Keratinocyte (primary cell): ENCODE results near the gene CCBE1. TPM values are rescaled to one million over a fixed set of nuclear protein-coding genes. Genes with fewer than 3 reads are reported as not detected.

Source experiments
- DNase-seq: peaks from one replicate; pipeline ENCODE4 v3.0.0-alpha.2; 2011; ENCODE audit warnings: low read depth, missing footprints, low spot score
- FAIRE-seq: peaks from 2 replicates; lab custom pipeline; 2011; peaks lifted over from hg19 to GRCh38; lab: Jason Lieb, UNC
- H2AFZ ChIP-seq: 2 replicates; pipeline ENCODE4 v1.6.0; 2012; ENCODE audit warnings: low read length, control low read depth, inconsistent platforms; ENCODE audit not compliant: control insufficient read depth
- H3K27ac ChIP-seq: 2 replicates; pipeline ENCODE4 v1.5.1; 2011; ENCODE audit warnings: low read length; ENCODE audit not compliant: control insufficient read depth, insufficient read depth
- H3K27me3 ChIP-seq: 3 replicates; pipeline ENCODE4 v1.6.0; 2011; ENCODE audit warnings: low read length; ENCODE audit not compliant: control insufficient read depth, insufficient read depth; ENCODE audit errors: extremely low read depth
- H3K36me3 ChIP-seq, 2 experiments: 2 replicates in 1 of 2; 3 replicates in 1 of 2; pipeline ENCODE4 v1.5.1; 2011; ENCODE audit warnings: low read length in 2 of 2, mild to moderate bottlenecking in 1 of 2; ENCODE audit not compliant: control insufficient read depth in 2 of 2, insufficient read depth in 2 of 2; ENCODE audit errors: extremely low read depth in 1 of 2
- H3K4me1 ChIP-seq: 3 replicates; pipeline ENCODE4 v1.5.1; 2011; ENCODE audit warnings: low read length; ENCODE audit not compliant: control insufficient read depth, insufficient read depth; ENCODE audit errors: extremely low read depth
- H3K4me2 ChIP-seq: 3 replicates; pipeline ENCODE4 v1.6.0; 2011; ENCODE audit warnings: low read depth, low read length; ENCODE audit not compliant: control insufficient read depth, insufficient read depth; ENCODE audit errors: extremely low read depth
- H3K4me3 ChIP-seq, 3 experiments: fragments of 200-600 bp in 1 of 3; sonication (generic) in 1 of 3; 2 replicates in 2 of 3; 3 replicates in 1 of 3; pipeline ENCODE4 v1.5.1; 2011 to 2016; ENCODE audit warnings: low read length in 3 of 3, mild to moderate bottlenecking in 3 of 3, control low read depth in 2 of 3, inconsistent platforms in 1 of 3, low read depth in 1 of 3, mixed read lengths in 1 of 3, mixed run types in 1 of 3, moderate library complexity in 1 of 3; ENCODE audit not compliant: control insufficient read depth in 2 of 3, insufficient read depth in 2 of 3; ENCODE audit errors: extremely low read depth in 1 of 3
- H3K79me2 ChIP-seq: 2 replicates; pipeline ENCODE4 v1.6.0; 2012; ENCODE audit warnings: low read length; ENCODE audit not compliant: control insufficient read depth, insufficient read depth
- H3K9ac ChIP-seq: 3 replicates; pipeline ENCODE4 v1.6.0; 2011; ENCODE audit warnings: low read length; ENCODE audit not compliant: control insufficient read depth, insufficient read depth; ENCODE audit errors: extremely low read depth
- H3K9me1 ChIP-seq: 3 replicates; pipeline ENCODE4 v1.6.0; 2011; ENCODE audit warnings: low read length; ENCODE audit not compliant: control insufficient read depth, insufficient read depth; ENCODE audit errors: extremely low read depth
- H3K9me3 ChIP-seq: 2 replicates; pipeline ENCODE4 v1.5.1; 2012; ENCODE audit warnings: low read depth, low read length; ENCODE audit not compliant: control insufficient read depth
- H4K20me1 ChIP-seq: 3 replicates; pipeline ENCODE4 v1.6.0; 2011; ENCODE audit warnings: low read length; ENCODE audit not compliant: control insufficient read depth, insufficient read depth; ENCODE audit errors: extremely low read depth
- CTCF ChIP-seq, 3 experiments: IDR thresholded peaks in 1 of 3; conservative IDR thresholded peaks in 1 of 3; optimal IDR thresholded peaks in 1 of 3; 2 replicates in 2 of 3; 3 replicates in 1 of 3; pipeline versions ENCODE3 to v1.5.1; 2011; ENCODE audit warnings: low read length in 3 of 3, mild to moderate bottlenecking in 3 of 3, moderate library complexity in 2 of 3, control low read depth in 1 of 3, inconsistent platforms in 1 of 3; ENCODE audit not compliant: insufficient read depth in 2 of 3; ENCODE audit errors: extremely low read depth in 1 of 3
- EZH2 ChIP-seq: IDR thresholded peaks from one replicate; pipeline ENCODE4 v1.6.1; 2012; ENCODE audit warnings: inconsistent platforms, mild to moderate bottlenecking, low read length, moderate library complexity
- dilution Hi-C: fragments of 300-500 bp; cut with MboI; formaldehyde crosslinking; loops from one replicate; pipeline ENCODE4 v1.7.0; 2020; ENCODE audit warnings: low sequenced_read_pairs; ENCODE audit not compliant: extremely low pct_ligation_motif_present
- polyA plus RNA-seq, 5 experiments: library from polyadenylated mRNA; depleted of rRNA in 3 of 5; stranded (reverse) in 3 of 5; stranded (forward) in 1 of 5; unstranded in 1 of 5; fragments of >200 nt; gene quantifications; 1 replicate in 1 of 5; 2 replicates in 3 of 5; 3 replicates in 1 of 5; pipeline versions ENCODE4 v1.2.1 to v1.2.3, GENCODE V29; 2011 to 2012; ENCODE audit warnings: missing spikeins in 2 of 5, low read depth in 1 of 5, low replicate concordance in 1 of 5

The CCBE1 gene
- polyA plus RNA-seq, 1 donor (not counting 4 experiments of a cell fraction or from before 2014, with no cell fraction given): 20.1 TPM

- H3K4me1 ChIP-seq: no peaks in the 10 kb centered on the region
- no peak overlapping the region for H3K9ac ChIP-seq
- H2AFZ ChIP-seq: no peak overlapping the region
- no peak for DNase-seq
- no peak overlapping the region for H3K4me3 ChIP-seq
- no peak overlapping the region for H3K4me2 ChIP-seq
- no peaks in the 10 kb centered on the region for H3K9me1 ChIP-seq
- no peaks in the 10 kb centered on the region for H3K36me3 ChIP-seq
- peak; percentile 46 for FAIRE-seq
- no peak overlapping the region for H3K27ac ChIP-seq
- no peaks in the 10 kb centered on the region for H3K27me3 ChIP-seq
- H3K9me3 ChIP-seq: no peaks in the 10 kb centered on the region
- TF ChIP-seq EZH2 (no peak), CTCF (optimal IDR thresholded peaks at IDR 0.05 in 1 of 3, IDR thresholded peaks at IDR 0.05 in 1 of 3, conservative IDR thresholded peaks at IDR 0.05 in 1 of 3; ENCODE audit: extremely low read depth in 1 of 3, insufficient read depth in 2 of 3, low read length in 3 of 3) (no peak)
- no peaks in the 10 kb centered on the region for H3K79me2 ChIP-seq
- dilution Hi-C loops: no loop called here
- H4K20me1 ChIP-seq: no peaks in the 10 kb centered on the region
Observed at GRCh38 chr18:59488899-59489298, 208.3 kb downstream of the CCBE1 start.

DNA sequence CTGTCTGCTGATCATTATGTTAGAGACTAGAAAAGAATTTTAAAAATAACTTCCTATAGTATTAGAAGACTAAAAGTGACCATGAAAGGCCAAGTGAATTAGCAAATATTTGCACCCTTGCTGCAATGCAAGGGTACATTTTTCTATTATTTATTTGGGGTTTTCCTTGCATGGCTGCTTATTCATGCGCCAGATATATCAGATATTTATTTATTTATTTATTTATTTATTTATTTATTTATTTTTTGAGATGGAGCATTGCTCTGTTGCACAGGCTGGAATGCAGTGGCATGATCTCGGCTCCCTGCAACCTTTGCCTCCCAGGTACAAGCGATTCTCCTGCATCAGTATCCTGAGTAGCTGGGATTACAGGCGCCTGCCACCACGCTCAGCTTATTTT, 211.8 kb downstream of the CCBE1 start:
- no peaks in the 10 kb centered on the region for H3K27me3 ChIP-seq
- no peaks in the 10 kb centered on the region for H3K36me3 ChIP-seq
- no peak for FAIRE-seq
- H3K4me2 ChIP-seq: no peak overlapping the region
- H3K79me2 ChIP-seq: no peaks in the 10 kb centered on the region
- no peak overlapping the region for H3K4me3 ChIP-seq
- TF ChIP-seq CTCF (optimal IDR thresholded peaks at IDR 0.05 in 1 of 3, IDR thresholded peaks at IDR 0.05 in 1 of 3, conservative IDR thresholded peaks at IDR 0.05 in 1 of 3; ENCODE audit: extremely low read depth in 1 of 3, insufficient read depth in 2 of 3, low read length in 3 of 3): no peak
- no peak for TF ChIP-seq EZH2
- H3K27ac ChIP-seq: no peak overlapping the region
- no peaks in the 10 kb centered on the region for H3K9me3 ChIP-seq
- H3K9ac ChIP-seq: no peak overlapping the region
- H4K20me1 ChIP-seq: no peaks in the 10 kb centered on the region
- no peaks in the 10 kb centered on the region for H3K9me1 ChIP-seq
- no peaks in the 10 kb centered on the region for H3K4me1 ChIP-seq
- H2AFZ ChIP-seq: no peak overlapping the region
- no peak for DNase-seq
- dilution Hi-C loops: no loop called here
